Measurements from ENCODE around the gene CDH11.

The CDH11 gene

DNA sequence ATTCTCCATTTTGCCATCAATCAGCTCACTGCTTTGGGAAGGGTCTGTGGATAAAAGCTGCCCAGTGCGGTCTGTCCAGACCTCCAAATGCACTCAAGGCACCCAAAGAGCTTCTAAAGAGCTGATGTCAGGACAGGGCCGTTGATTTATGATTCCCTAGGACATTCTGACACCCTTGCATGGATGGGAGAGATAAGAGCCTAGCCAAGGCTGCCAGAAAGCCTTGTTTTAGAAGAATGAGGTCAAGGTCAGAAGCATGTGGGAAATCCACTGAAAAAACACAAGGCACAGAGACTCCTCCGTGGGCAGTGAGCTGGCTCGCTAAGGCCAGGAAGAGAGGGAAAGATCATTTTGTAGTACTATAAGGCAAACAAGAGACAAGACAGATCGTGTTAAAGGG is 214.0 kb downstream of the CDH11 start:
- DNase-seq (ENCODE audit: low read depth), result no peak

DNA sequence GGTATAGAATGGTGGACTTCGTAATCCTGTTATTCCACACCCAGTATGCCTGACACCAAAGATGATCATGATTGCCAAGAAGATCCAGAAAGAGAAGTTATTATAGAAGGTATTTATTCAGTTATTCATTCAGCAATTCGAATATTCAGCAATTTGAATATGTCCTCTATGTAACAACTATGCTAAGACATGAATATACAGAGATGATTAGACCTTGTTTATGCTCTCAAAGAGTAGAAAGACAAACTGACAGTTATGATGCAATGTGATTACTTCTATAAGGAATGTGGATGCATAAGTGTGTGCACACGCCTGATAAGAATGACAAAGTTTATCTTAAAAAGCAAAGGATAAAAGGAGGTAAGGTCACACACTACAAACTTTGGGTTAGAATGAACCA is 218.1 kb downstream of the CDH11 start:
- DNase-seq (ENCODE audit: low read depth), result no peak

DNA sequence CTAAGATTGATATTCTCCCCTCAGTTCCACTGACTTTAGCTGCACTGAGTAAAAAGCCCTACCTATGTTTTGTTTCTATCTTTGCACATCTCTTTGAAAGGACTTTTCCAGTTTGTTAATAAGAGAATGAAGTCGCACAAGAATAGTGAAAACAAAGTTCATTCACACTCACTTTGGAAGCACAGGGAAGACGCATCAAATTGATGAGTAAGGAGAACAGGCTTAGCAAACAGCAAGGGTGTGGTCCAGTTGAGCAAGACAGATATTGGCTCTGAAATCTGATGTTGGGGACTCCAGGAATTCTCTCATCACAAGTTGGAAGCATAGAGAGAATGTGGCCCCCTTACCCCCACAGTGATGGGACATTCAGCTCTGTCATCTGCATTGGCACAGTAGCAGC is 221.3 kb downstream of the CDH11 start:
- no peak for DNase-seq (ENCODE audit: low read depth)

DNA sequence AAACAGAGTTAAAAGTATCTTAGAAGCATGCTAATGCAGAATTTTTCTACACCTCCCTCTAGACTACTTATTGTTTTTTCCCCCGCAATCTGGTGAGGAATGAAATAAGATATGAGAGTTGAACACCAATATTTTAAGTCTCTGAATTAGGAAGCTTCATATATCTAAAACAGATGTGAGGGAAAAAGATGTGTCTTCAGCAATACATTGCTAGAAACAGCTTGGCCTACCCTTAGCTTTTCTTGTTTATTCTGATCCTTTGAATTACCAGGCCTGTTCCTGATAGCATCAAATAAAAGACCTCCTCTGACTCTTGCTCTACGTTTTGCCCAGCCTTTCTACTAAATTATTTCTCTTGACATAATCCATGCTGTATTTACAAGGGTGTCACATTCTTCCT is 221.8 kb downstream of the CDH11 start:
- no peak for DNase-seq (ENCODE audit: low read depth)

DNA sequence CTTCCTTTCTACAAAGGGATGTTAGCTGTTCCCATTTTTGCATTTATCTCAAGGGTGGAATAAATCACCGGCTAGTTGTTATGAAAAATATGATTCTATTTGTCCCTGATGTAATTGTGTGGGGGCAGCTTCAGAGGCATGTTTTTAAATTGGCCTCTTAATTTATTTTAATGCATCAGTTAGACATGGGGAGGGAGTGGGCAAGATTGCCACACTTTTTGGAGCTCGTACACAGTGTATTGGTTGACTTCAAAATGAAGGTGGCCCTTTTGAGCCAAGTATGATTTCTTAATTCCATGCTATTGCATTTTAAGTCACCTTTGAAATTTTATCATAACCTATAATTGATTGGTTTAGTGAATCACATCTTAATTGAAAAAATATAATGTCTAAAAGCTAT is 223.7 kb downstream of the CDH11 start:
- DNase-seq (ENCODE audit: low read depth), result no peak
